HG02938 (cell line): ENCODE measurements around the gene UBE2L6.
A peak's percentile ranks its signal among the peaks of the same experiment; 100 is the strongest.
"Not testable (repeated sequence)": the region's sequence is repeated elsewhere in the genome, so short reads cannot be mapped to it uniquely, and the experiment has no call there.

Source experiments
- ATAC-seq: cut with Tn5 transposase; IDR thresholded peaks from one replicate; pipeline ENCODE4 v1.9.1; 2021; ENCODE audit warnings: mild to moderate bottlenecking, moderate library complexity; ENCODE audit not compliant: unreplicated experiment

UBE2L6 gene

DNA sequence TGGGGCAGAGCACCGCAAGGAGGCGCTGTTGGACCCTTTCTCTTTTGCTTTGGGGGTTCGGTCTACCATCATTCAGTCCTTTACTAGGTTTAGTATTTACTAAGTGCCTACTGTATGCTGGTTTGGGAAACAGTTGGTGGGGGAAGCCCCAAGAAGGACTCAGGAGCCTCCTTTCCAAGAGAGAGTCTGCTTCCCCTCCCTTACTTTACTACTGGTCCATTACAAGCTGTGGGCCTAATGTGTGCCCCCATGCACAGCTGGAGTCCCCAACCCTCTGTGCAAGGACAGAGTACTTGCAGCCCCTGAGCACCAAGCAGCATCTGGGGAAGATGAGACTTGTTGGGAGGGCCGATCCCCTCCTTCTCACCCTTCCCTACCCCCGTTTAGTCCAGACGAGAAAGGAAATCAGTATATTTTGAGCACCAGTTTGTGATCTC, 876 bp upstream of the UBE2L6 start:
- peak; percentile 18 for ATAC-seq

DNA sequence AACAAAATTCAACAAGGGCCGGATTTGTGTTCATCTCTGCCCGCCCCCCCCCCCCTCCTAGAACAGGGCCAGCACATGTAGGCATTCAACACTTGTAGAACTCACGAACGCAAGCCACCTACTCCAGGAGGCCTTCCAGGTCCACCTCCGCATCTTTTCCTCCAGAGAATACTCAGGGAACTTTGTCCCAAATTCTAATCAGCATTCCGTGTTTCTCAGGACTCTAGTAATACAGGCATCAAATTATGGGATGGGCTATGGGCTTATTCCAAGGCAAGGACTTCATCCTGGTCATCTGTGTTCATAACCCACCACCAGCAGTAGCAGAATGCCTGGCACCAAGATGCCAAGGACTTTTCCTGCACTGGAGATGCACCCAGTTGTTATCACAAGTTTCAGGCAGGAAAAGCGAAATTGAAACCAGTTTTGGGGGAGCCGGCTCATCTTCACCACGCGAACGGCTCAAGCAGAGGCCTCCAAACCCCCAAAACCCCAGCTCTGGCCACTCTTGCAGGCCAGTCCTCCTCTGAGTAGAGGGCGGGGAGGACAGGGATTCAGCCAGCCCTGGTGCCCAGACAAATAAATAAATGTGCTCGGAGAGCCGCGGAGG, 462 bp downstream of the UBE2L6 start:
- peak; percentile 0 for ATAC-seq

DNA sequence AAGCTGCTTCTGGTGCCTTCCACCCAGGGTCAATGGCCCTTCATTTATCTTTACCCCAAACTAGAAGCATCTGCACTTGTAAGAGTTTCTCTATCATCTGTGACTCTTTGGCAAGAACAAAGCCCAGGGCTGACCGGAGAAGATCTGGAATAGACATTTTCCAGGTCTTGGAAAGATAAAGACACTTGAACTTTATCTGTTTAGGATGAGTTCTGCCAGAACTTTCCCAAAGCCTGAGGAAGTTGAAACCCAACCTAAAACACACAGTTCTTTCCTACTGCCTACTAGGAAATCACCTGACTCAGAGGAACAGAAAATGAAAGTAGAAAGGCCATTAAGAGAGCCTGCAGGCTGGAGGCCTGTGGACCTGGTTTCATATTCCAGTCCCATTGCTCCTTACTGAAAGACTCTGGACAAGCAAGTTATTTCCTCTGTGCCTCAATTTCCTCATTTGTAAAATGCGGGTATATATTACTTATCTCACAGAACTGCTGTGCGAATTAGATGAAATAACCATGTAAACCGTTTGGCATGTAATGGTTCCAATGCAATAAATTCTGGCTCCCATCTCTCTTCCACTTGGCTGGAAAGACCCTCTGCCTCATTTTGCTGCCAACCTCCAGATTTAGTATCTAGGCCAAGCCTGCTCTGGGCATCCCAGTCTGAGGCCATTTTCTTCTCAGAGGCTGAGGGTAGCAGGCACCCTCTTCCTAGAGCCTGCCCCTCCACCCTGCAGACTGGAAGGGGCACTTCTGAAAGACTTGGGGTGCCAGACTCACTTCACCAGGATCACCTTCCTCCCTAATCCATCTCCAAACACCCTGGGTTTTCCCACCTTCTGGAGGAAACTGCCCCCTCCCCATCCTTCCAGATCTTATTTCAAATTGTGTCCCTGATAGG, 1.2 kb downstream of the UBE2L6 start:
- peak; percentile 67 for ATAC-seq

- ATAC-seq: no peak
Observed at GRCh38 chr11:57562596-57562995, 4.9 kb downstream of the UBE2L6 start.

- no peak for ATAC-seq
Observed at GRCh38 chr11:57560146-57560545, 7.3 kb downstream of the UBE2L6 start.

GRCh38 chr11:57556041-57556440, 11.4 kb downstream of the UBE2L6 start:
- no peak for ATAC-seq

DNA sequence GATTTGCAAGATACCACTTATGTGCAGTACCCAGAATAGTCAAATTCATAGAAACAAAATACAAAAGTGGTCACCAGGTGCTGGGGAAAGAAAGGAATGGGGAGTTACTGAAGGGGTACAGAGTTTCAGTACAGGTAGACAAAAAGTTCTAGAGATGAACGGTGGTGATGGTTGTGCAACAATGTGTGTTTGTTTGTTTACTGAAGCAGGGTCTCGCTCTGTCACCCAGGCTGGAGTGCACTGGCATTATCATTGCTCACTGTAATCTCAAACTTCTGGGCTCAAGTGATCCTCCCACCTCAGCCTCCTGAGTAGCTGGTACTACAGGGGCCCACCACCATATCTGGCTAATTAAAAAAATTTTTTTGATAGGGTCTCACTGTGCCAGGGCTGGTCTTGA, 12.1 kb downstream of the UBE2L6 start:
- ATAC-seq: no peak

- ATAC-seq: no peak
Observed at GRCh38 chr11:57552479-57552878, 15.0 kb downstream of the UBE2L6 start.

DNA sequence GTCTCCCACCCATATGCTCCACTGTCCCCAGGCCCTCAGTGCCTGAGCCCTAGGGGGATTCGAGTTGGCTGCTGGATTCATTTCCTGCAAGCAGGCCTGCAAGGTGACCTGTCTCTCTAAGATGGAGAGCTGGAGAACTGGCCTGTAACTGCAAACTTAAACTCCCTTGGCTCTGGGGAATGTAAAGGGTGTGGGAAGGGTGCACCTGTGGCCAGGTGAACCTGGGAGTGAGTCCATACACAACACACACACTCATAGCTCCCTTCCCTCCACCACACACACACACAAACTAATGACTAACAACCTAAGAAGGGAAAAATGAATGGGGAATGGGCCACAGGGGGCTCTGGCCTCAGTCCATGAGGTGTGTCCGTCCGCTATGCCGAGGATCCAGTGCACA, 15.5 kb downstream of the UBE2L6 start:
- ATAC-seq: no peak

- no peak for ATAC-seq
Observed at GRCh38 chr11:57549983-57550382, 17.5 kb downstream of the UBE2L6 start.

- peak; percentile 78 for ATAC-seq
Observed at GRCh38 chr11:57547854-57548377, 19.6 kb downstream of the UBE2L6 start.

DNA sequence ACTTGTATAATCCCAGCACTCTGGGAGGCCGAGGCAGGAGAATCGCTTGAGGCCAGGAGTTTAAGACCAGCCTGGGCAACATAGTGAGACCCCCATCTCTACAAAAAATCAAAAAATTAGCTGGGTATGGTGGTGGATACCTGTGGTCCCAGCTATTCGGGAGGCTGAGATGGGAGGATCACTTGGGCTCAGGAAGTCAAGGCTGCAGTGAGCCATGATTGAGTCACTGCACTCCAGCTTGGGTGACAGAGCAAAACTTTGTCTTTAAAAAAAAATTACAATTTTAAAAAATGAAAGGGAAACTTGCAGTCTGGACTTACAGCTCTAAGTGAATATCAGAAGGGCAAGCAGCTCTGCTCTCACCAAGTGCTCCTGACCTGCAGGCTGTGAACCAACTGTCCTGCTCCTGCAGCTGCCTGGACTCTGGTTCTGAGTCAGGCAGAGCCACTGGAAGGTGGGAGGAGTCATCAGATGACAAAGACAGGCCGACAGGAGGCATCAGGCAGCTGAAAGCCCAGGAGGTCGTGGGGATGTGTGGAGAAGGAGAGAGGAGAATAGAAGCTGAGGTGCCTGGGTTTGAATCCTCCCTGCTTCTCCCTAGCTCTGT, 20.5 kb downstream of the UBE2L6 start:
- peak; percentile 65 for ATAC-seq

DNA sequence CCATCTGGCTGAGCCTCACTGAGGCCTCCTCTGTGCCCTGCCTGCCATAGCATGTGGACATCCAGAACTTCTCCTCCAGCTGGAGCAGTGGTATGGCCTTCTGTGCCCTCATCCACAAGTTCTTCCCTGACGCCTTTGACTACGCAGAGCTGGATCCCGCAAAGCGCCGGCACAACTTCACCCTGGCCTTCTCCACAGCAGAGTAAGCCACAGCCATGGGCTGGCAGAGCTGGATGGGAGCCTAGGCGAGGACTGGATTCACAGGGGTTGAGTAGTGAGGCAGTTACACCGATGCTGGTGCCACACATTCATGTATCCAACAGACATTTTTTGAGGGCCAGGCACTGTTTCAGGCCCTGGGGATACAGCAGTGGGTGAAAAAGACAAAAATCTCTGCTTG, 21.0 kb downstream of the UBE2L6 start:
- ATAC-seq: no peak

DNA sequence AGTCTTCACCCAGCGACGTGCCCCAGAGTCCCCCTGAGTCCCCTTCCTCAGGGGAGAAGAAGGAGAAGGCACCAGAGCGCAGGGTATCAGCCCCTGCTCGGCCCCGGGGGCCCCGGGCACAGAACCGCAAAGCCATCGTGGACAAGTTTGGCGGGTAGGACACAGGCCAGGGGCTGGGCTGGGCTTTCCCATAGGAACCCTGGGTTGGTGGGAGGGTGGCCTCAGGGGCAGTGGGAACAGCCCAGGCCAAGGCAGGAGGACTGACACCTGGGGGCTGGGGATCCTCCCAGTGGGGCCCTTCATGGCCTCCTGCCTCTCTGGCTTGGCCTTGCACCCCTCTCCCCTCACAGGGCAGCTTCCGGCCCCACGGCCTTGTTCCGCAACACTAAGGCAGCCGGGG, 21.6 kb downstream of the UBE2L6 start:
- no peak for ATAC-seq

GRCh38 chr11:57544566-57544965, 22.9 kb downstream of the UBE2L6 start:
- no peak for ATAC-seq

- ATAC-seq: no peak
Observed at GRCh38 chr11:57543593-57543992, 23.9 kb downstream of the UBE2L6 start.

GRCh38 chr11:57542582-57542981, 24.9 kb downstream of the UBE2L6 start:
- no peak for ATAC-seq

DNA sequence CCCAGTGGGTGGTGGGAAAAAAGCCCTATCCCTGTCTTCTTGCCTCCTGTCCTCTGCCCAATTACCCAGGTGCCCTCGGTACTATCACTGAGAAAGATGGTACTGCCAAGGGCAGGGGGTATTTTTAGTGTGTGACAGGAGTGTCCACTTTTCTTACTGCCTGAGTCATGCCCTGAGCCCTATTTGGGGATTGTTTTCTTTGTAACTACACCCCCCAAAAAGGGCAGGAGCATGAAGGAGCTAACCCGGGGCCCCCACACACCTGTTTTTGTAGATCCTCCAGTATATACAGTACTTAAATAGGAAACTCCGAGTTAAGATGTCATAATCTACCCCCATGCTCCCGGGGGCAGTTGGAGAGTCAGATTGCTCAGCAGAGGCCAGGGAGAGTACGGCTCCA, 26.3 kb downstream of the UBE2L6 start:
- no peak for ATAC-seq

DNA sequence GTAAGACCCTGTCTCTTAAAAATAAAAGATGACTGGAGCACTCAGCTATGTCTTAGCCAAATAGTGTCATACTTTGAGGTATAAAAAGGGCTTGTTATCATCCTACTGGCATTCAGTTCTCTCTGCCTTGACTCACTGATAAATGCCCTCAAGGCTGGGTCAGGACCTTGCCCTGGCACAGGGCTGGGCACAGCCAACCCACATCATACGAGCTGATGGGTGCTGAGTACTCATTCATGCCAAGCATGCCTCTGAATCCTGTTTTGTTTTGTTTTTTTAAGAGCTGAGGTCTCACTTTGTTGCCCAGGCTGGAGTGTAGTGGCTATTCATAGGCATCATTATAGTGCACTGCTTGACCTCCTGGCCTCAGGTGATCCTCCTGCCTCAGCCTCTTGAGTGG, 28.1 kb downstream of the UBE2L6 start:
- no peak for ATAC-seq

DNA sequence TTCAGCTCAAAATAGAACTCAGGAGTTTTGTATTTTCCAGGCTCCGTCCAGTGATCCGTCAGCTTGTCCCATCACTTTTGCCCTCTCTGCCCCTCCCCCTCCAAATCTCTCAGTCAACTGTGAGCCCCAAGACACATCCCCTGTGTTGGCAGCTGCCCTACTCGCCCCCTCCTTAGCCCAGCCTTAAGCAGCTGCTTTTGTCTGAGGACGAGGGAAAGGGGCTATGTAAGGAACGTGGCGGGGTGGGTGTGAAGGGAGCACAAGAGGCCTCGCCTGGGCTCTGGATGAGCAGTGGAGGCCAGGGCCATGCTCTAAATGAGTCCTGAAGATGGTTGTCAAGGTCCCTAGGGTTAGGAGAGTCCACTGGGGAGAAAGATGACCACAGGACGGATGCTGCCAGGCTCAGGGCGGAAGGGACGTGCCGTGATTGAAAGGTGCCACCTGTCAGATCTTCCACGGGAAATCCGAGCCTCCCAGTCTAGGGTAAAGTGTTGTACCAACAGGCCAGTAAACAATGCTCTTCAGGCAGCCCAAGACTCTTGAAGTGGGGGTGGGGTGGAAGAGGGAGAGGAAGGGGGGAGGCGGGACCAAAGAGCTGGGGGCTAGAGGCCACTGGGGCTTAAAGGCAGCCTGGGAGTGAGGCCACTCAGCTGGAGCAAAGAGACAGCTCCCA, 30.4 kb downstream of the UBE2L6 start, which contains the start of gene SMTNL1:
Gene SMTNL1 (plus strand): TSS at position 649 of the 673 bp plus-strand sequence. CDS start 5,048 bp downstream, outside the sequence.
- no peak for ATAC-seq

- ATAC-seq: not testable (repeated sequence)
Observed at GRCh38 chr11:57534449-57534848, 33.0 kb downstream of the UBE2L6 start.
